Measurements from ENCODE around the gene PRKACB.

Gene PRKACB

DNA sequence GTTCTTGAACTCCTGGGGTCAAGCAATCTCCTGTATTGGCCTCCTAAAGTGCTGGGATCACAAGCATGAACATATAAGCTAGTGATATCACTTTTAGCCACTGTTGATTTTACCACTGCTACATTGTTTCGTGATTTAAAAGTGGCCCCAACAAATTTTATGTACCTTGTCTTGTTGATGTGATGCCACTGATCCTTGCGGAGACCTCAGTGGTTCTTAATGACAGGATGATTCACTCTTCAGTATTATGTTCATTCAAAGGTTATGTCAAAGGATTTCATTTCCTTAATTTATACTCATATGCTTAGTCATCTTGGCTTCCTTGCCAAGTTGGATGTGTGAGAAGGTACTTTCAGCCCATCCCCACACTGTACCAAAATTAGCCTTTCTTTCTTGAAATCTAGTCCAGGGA is 12.1 kb downstream of the PRKACB start:
- DNase-seq (ENCODE audit: low read depth in 3 of 3), result no peak

DNA sequence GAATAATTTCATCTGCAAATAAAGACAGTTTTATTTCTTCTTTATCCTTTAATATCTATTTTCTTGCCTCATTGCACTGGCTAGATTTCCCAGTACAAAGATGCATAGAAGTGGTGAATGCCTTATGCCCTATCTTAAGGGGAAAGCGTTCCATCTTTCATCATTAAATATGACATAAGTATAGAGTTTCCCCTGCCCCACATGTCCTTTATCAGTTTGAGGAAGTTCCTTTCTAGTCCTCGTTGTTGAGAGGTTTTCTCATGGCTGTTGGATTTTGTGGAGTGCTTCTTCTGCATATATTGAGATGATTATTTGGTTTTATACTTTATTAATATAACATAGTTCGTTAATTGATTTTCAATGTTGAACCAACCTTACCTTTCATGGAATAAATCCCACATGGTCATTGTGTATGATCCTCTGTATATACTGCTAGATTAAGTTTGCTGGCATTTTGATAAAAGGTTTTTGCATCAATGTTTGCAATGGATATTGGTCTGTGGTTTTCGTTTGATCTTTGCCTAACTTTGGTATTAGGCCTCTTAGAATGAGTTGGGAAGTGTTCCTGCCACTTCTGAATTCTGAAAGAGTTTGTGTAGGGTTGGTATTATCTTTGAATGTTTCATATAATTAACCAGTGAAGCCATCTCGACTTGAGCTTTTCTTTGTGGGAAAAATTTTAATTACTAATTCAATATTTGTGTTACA is 15.6 kb downstream of the PRKACB start:
- no peak for DNase-seq (ENCODE audit: low read depth in 3 of 3)

- DNase-seq (ENCODE audit: low read depth in 3 of 3), result no peak
Measured at GRCh38 chr1:84162295-84162694, 18.2 kb downstream of the PRKACB start.

GRCh38 chr1:84163123-84163931 is 19.3 kb downstream of the PRKACB start:
- DNase-seq (ENCODE audit: low read depth in 3 of 3), result no peak

GRCh38 chr1:84164161-84164560 is 20.1 kb downstream of the PRKACB start:
- no peak for DNase-seq (ENCODE audit: low read depth in 3 of 3)

GRCh38 chr1:84164567-84165021 is 20.5 kb downstream of the PRKACB start:
- DNase-seq (ENCODE audit: low read depth in 3 of 3), result no peak

DNA sequence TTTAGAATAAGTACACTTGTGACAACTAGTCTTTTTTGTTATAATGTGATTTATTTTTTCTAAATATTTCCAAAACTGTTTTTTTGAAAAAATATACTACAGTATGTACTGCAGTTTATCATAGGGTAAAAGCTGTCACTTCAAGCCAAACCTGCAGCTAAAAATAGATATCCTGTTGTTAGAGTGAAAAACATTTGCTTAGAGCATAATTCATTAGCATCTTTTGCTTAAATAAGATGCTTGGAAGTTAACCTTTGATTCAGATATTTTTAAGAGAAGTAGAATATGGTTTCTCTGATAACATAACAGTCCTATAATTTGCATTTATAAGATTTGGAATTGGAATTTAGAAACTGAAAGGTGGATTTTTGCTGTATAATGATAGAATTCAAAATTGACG is 21.5 kb downstream of the PRKACB start:
- DNase-seq (ENCODE audit: low read depth in 3 of 3), result no peak

DNA sequence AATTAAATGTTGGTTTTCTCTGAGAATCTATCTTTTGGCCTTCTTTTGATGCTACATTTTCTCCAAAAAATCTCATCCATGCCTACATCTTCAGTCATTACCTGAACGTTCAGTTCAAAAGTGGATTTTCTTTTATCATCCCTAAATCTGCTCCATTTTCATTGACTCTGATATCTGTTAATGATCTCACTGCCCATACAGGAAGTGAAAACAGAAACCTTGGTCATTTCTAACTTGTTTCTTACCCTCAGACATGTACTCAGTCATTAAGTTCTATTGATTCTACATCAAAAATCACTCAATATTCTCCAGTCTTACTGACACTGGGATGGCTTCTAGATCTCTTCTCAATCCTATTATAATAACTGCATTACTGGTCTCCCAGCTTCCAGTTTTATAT is 22.7 kb downstream of the PRKACB start:
- no peak for DNase-seq (ENCODE audit: low read depth in 3 of 3)

GRCh38 chr1:84168783-84169182 is 24.7 kb downstream of the PRKACB start:
- DNase-seq (ENCODE audit: low read depth in 3 of 3), result no peak

GRCh38 chr1:84170171-84170570 is 26.1 kb downstream of the PRKACB start:
- DNase-seq (ENCODE audit: low read depth in 3 of 3), result no peak

DNA sequence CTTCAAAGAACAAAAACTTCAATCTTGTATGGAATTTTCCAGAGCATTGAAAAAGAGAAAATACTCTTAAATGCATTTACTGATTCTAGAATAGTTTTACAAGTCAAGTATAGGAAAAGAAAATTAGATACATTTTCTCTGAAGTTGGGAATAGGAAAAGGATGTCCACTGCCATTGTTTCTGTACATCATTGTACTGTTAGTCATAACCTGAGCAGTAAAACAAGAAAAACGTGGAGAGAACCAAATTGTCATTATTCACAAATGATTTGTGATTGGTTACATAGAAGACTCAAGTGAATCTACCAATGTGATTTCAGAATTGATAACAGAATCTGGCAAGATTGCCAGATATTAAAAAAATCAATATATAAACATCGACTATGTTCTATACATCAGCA is 27.4 kb downstream of the PRKACB start:
- no peak for DNase-seq (ENCODE audit: low read depth in 3 of 3)

DNA sequence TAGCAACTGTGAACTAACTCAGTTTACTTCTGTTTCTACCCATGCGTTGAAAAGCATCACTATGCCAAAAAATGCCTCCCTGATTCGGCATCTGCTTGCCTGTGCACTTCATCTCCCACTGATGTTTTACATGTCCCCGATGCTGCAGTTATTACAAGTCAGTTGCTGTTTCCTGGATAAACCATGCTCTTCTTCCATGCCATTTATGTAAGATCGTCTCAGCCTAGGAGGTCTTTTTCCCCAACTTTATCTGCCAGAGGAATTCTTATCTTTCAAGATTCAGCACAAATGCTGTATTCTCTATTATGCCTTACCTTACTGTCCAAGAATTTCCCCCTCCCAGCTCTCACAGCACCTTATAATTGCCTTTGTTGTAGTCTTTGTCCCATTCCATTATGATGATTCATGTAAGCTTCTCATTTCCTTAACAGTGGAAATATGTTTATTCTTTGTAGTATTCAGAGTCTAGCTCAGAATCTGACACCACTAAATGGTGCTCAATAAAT is 30.0 kb downstream of the PRKACB start:
- DNase-seq (ENCODE audit: low read depth in 3 of 3), result no peak

GRCh38 chr1:84181350-84182005 is 37.4 kb downstream of the PRKACB start:
- DNase-seq (ENCODE audit: low read depth in 3 of 3), result no peak

- DNase-seq (ENCODE audit: low read depth in 3 of 3), result no peak
Measured at GRCh38 chr1:84190455-84190854, 46.4 kb downstream of the PRKACB start.

DNA sequence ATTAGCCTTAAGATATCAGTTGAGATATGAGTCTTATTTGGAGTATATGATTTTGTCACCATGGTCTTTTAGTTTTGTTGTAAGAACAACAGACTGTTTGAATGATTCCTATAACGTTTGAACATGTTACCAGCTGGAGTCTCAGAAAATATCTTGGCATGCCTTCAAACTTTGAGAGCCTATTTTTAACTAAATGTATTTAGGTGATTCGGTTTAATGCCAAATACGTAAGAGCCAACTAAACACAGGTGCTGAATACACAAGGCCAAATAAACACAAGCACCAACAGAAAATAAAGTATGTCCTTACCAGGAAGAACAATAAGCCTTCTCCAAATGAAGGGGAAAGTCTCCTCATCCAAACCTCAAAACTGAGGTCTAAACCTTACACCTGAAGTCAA is 48.6 kb downstream of the PRKACB start:
- no peak for DNase-seq (ENCODE audit: low read depth in 3 of 3)

- no peak for DNase-seq (ENCODE audit: low read depth in 3 of 3)
Measured at GRCh38 chr1:84198832-84199231, 54.8 kb downstream of the PRKACB start.

- DNase-seq (ENCODE audit: low read depth in 3 of 3), result no peak
Measured at GRCh38 chr1:84199257-84199656, 55.2 kb downstream of the PRKACB start.

- DNase-seq (ENCODE audit: low read depth in 3 of 3), result no peak
Measured at GRCh38 chr1:84202126-84202525, 58.1 kb downstream of the PRKACB start.

DNA sequence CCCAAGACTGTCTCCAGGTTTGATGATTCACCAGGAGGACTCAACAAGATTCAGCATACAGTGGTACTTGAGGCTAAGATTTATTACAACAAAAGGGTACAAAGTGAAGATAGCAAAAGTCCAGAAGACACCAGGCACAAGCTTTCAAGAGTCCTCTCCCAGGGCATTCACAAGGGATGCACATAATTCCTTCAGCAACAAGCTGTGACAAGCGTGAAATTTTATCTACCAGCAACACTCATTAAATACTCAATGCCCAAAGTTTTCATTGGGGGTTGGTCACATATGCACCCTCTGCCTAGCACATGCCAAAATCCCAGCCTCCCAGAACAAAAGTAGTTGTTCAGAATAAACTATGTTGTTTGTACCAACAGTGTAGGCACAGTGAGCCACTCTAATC is 62.3 kb downstream of the PRKACB start:
- DNase-seq (ENCODE audit: low read depth in 3 of 3), result no peak

DNA sequence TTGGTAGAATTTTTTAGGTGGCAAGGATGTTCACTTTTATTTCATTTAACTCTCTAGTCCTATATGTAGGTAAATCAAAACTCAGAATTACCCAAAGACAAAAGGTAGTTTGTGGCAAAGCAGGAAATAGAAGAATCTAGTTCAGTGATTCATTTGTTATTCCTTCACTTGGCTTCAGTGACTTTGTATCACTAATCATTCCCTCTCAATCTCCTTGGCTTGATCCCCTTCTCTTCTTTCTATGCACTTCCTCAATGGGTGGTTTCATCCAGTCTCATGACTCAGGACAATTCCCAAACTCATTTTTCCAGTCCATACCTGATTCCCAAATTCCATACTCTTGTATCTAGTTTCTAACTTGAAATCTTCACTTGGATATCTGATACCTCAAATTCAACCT is 64.9 kb downstream of the PRKACB start:
- no peak for DNase-seq (ENCODE audit: low read depth in 3 of 3)

DNA sequence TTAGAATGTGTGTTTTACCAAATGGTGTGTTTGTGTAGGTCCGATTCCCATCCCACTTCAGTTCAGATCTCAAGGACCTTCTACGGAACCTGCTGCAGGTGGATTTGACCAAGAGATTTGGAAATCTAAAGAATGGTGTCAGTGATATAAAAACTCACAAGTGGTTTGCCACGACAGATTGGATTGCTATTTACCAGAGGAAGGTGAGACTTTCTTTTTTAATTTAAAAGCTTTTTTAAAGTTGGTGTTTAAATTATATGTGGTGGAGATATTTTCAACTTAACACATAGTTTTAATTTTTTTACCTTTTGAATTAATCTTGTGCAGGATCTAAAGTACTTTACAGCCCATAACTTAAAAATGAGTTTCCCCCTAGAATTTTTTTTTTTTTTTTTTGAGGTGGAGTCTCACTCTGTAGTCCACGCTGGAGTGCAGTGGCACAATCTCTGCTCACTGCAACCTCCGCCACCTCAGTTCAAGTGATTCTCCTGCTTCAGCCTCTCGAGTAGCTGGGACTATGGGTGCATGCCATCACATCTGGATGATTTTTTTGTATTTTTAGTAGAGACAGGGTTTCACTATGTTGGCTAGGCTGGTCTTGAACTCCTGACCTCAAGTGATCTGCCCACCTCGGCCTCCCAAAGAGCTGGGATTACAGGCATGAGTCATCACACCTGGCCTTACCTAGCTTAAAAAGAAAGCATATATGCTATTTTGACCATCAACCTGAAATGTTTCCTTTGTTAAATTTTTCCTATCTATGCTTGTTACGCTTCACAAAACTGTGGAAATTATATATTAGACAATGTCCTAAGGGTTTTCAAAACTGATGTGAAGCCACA is 70.3 kb downstream of the PRKACB start:
- no peak for DNase-seq (ENCODE audit: low read depth in 3 of 3)

GRCh38 chr1:84217239-84217638 is 73.2 kb downstream of the PRKACB start:
- no peak for DNase-seq (ENCODE audit: low read depth in 3 of 3)
